Fibroblast of pulmonary artery (primary cell): ENCODE data around the gene HNRNPAB.

Experiments
- DNase-seq: peaks from one replicate; pipeline ENCODE4 v3.0.0-alpha.2; 2010; ENCODE audit warnings: low read depth
- H3K4me3 ChIP-seq: replicated peaks from 2 replicates; pipeline ENCODE4 v1.5.1; 2011; ENCODE audit warnings: low read depth, mild to moderate bottlenecking, control low read depth, low read length, moderate library complexity
- TF ChIP-seq, protein P1 (sequence below): IDR thresholded peaks from 2 replicates; pipeline ENCODE4 v1.5.1; 2011; ENCODE audit warnings: mild to moderate bottlenecking, control low read depth, low read length, inconsistent platforms; ENCODE audit errors: missing control alignments

Gene HNRNPAB

GRCh38 chr5:178234750-178235587 lies 30.6 kb downstream of the HNRNPAB start:
- TF ChIP-seq, protein P1, sequence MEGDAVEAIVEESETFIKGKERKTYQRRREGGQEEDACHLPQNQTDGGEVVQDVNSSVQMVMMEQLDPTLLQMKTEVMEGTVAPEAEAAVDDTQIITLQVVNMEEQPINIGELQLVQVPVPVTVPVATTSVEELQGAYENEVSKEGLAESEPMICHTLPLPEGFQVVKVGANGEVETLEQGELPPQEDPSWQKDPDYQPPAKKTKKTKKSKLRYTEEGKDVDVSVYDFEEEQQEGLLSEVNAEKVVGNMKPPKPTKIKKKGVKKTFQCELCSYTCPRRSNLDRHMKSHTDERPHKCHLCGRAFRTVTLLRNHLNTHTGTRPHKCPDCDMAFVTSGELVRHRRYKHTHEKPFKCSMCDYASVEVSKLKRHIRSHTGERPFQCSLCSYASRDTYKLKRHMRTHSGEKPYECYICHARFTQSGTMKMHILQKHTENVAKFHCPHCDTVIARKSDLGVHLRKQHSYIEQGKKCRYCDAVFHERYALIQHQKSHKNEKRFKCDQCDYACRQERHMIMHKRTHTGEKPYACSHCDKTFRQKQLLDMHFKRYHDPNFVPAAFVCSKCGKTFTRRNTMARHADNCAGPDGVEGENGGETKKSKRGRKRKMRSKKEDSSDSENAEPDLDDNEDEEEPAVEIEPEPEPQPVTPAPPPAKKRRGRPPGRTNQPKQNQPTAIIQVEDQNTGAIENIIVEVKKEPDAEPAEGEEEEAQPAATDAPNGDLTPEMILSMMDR = peak; percentile 75
- no peak overlapping the region for H3K4me3 ChIP-seq
- peak; percentile 66 for DNase-seq

DNA sequence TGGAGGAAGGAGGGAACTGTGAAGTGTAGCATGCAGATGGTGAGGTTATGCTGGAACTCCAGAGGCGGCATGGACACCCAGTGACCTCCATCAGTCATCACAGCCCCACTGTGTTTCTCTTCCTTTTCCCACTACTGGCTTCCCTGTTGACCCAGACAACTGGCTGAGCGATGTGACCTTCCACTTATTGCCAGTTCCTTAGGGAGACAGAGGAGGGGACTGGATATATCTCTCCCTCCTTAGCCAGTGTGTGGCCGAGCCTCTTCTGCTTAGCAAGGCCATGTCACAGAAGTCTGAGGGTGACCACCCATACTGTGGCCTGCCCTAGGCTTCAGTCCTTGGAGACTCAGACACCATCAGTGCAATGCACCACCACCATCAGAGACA lies 31.2 kb downstream of the HNRNPAB start:
- TF ChIP-seq, protein P1 = no peak
- no peak overlapping the region for H3K4me3 ChIP-seq
- DNase-seq = no peak

- TF ChIP-seq, protein P1 = no peak
- no peak overlapping the region for H3K4me3 ChIP-seq
- DNase-seq = no peak
Observed at GRCh38 chr5:178236126-178236525, 31.8 kb downstream of the HNRNPAB start.

DNA sequence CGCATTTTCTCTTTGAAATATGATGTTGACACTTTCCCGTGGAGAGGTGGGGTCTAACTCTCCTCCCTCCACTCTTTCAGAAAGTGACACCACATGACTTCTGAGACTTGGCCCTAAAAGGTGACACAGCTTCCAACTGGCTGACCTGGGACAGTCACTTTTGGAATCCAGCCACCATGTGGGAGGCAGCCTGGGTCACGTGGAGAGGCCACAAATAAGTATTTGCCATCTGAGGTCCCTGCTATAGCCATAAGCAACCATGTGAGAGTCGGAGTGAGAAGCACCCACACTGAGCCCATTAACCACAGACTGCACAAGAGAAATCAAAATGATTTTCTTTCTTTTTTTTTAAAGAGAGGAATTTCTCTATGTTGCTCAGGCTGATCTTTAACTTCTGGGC lies 32.3 kb downstream of the HNRNPAB start:
- no peak overlapping the region for H3K4me3 ChIP-seq
- TF ChIP-seq, protein P1 = no peak
- DNase-seq = no peak

DNA sequence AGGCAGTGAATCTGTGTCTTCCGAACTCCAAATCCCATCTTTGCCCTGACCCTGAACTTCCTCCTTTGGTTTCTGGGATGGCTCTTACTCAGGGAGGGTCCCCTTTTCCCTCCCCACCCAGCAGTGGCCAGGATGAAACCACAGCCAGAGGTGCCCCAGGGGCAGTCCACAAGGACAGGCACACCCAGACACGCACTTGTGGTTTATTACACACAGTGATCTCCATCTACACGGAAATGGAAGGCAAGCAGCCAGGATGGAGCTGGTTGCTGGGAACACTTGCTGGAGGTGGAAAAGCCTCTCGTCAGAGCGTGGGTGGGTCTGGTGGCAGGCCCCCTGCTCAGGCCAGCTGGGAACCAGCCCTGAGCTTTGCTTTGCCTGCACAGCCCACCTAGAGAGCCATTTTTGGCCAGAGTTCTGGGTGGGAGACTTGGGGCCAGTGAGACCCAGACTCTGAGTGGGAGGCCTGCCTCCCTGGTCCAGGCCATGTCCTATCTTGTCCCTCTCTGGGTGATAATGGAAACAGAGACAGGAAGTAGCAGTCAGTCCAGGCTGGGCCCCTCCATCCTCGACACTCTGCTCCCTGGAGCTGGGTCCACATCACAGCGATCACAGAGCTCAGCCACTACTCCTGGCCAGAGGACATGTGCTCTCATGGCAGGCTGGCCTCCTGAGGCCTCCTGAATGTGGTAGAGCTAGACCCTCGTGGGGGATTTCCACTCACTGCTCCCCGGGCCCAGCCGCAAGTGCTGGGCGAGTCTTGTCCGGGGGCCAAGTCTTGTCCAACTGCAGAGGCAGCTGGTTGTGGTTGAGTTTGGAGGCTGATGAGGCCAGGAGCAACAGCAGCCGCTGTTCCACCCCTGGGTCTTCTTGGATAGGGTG lies 33.3 kb downstream of the HNRNPAB start:
- TF ChIP-seq, protein P1 = no peak
- H3K4me3 ChIP-seq = no peak overlapping the region
- DNase-seq = no peak

DNA sequence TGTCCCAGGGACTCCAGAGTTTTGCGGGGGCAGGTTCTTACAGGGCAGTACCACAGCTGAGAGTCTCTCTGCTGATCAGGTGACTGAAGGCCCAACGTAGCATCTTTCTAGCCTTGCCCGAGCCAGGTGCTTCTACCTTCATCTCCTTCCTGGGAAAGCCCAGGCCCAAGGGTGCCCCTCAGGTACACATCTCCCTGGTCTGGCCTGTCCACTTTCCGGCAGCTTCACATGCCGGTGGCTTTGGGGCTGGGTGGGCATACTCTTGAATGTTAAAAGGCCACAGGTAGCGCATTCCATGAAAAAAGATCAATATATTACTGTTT lies 33.9 kb downstream of the HNRNPAB start:
- TF ChIP-seq, protein P1 = no peak
- H3K4me3 ChIP-seq = no peak overlapping the region

More for the DNA sequence above, 33.9 kb downstream of the HNRNPAB start:
- no peak for DNase-seq
